ENCODE results near the gene EXT2.

DNA sequence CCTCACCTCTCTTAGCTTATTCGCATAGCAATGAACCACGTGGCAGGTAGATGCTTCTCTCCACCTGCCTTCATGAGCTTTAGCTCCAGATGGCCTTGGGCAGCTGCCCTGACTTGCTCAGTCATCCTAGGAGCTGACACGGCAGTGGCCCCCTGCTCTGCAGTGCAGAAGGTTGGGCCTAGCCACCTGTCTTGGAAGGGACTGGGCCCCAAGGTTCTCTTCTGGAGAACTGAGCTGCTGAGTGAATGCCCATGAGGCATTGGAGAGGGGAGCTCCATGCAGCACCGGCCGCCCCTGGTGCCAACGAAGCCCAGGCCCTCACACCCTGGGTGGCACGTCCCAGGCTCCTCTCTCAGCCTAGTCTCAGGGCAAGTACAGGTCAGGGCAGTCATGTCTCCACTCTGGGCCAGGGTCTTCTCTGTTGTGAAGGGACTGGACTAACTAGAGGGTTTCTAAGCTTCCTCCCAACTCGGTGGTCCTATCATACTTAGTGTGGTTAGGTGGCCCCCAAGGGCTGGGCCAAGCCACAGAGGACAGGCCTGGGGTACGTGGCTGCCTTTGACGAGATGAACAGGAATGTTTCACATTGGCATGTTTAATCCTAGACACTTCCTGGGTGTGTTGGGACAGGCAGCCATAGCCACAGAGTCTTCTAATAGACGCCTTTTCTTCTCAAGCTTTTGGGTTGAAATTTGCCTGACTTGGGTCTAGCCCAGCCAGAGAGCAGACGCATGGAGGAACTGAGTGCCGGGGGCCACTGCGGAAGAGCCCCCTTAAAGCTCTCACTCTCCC lies 166.5 kb downstream of the EXT2 start:
- no peak for TF ChIP-seq EZH2 (IDR thresholded peaks at IDR 0.05; ENCODE audit: insufficient read depth, low read length)
- TF ChIP-seq, protein P1, sequence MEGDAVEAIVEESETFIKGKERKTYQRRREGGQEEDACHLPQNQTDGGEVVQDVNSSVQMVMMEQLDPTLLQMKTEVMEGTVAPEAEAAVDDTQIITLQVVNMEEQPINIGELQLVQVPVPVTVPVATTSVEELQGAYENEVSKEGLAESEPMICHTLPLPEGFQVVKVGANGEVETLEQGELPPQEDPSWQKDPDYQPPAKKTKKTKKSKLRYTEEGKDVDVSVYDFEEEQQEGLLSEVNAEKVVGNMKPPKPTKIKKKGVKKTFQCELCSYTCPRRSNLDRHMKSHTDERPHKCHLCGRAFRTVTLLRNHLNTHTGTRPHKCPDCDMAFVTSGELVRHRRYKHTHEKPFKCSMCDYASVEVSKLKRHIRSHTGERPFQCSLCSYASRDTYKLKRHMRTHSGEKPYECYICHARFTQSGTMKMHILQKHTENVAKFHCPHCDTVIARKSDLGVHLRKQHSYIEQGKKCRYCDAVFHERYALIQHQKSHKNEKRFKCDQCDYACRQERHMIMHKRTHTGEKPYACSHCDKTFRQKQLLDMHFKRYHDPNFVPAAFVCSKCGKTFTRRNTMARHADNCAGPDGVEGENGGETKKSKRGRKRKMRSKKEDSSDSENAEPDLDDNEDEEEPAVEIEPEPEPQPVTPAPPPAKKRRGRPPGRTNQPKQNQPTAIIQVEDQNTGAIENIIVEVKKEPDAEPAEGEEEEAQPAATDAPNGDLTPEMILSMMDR (IDR thresholded peaks at IDR 0.05; ENCODE audit: insufficient read depth, low read depth, low read length) = no peak

Measured in astrocyte (in vitro differentiated cells and primary cell).